B cell (primary cell): Measurements from ENCODE around the gene EXOC3L1. TPM values are rescaled to one million over a fixed set of nuclear protein-coding genes. Genes with fewer than 3 reads are reported as not detected.

ENCODE experiments used
- ATAC-seq: fragments of 200-7000 bp; cut with Tn5 transposase; one replicate; pipeline ENCODE4 v1.10.0; 2021; ENCODE audit warnings: low read depth, mild to moderate bottlenecking, moderate number of reproducible peaks, moderate library complexity
- CTCF ChIA-PET: fragments of 350-600 bp; sonication (Branson Sonifier 250); formaldehyde crosslinking; loops from one replicate; lab custom pipeline; 2021; ENCODE audit warnings: antibody characterized with exemption, inconsistent platforms; lab: Charles Lee
- POLR2A ChIA-PET: fragments of 350-600 bp; sonication (Branson Sonifier 250); formaldehyde crosslinking; loops from one replicate; lab custom pipeline; 2021; ENCODE audit warnings: antibody characterized with exemption; lab: Charles Lee
- DNase-seq: peaks from one replicate; pipeline ENCODE4 v3.0.0; 2013
- H2AFZ ChIP-seq: 2 replicates; pipeline ENCODE4 v1.6.1; 2012; ENCODE audit warnings: mild to moderate bottlenecking, low read depth, low read length; ENCODE audit not compliant: insufficient read depth, poor library complexity, severe bottlenecking
- H3K27ac ChIP-seq, 2 donors: 1 replicate in 1 of 2; 2 replicates in 1 of 2; pipeline ENCODE4 v1.5.1; 2012 to 2013; ENCODE audit warnings: low read length in 2 of 2, mild to moderate bottlenecking in 2 of 2, moderate library complexity in 1 of 2
- H3K27me3 ChIP-seq, 4 experiments: fragments of 200-600 bp in 1 of 4; sonication (generic) in 1 of 4; replicated peaks in 1 of 4; 1 replicate in 2 of 4; 2 replicates in 2 of 4; pipeline versions ENCODE4 v1.6.1 to v1.7.0; 2013 to 2016; ENCODE audit warnings: low read length in 3 of 4, mild to moderate bottlenecking in 2 of 4, mixed read lengths in 1 of 4, moderate library complexity in 1 of 4; ENCODE audit not compliant: insufficient read depth in 4 of 4, control insufficient read depth in 3 of 4; ENCODE audit errors: control extremely low read depth in 1 of 4
- H3K36me3 ChIP-seq, 2 experiments: replicated peaks in 1 of 2; 1 replicate in 1 of 2; 2 replicates in 1 of 2; pipeline versions ENCODE4 v1.6.1 to v1.7.1; 2013; ENCODE audit warnings: low read length in 1 of 2; ENCODE audit not compliant: insufficient read depth in 2 of 2, control insufficient read depth in 1 of 2; ENCODE audit errors: control extremely low read depth in 1 of 2, extremely low read depth in 1 of 2
- H3K4me1 ChIP-seq, 2 donors: fragments of 200-600 bp in 1 of 2; sonication (generic) in 1 of 2; 1 replicate in 1 of 2; 2 replicates in 1 of 2; pipeline versions ENCODE4 v1.5.1 to v1.6.1; 2013 to 2017; ENCODE audit warnings: low read length in 2 of 2; ENCODE audit not compliant: control insufficient read depth in 2 of 2, insufficient read depth in 2 of 2
- H3K4me2 ChIP-seq: replicated peaks from 2 replicates; pipeline ENCODE3; 2012; ENCODE audit warnings: mild to moderate bottlenecking, low read depth, low read length; ENCODE audit not compliant: poor library complexity, severe bottlenecking
- H3K4me3 ChIP-seq, 5 experiments: fragments of 200-600 bp in 1 of 5; sonication (generic) in 1 of 5; 1 replicate in 3 of 5; 2 replicates in 2 of 5; pipeline versions ENCODE4 v1.5.1 to v1.7.0; 2011 to 2016; ENCODE audit warnings: low read length in 4 of 5, mild to moderate bottlenecking in 4 of 5, low read depth in 2 of 5, control low read depth in 1 of 5, moderate library complexity in 1 of 5; ENCODE audit not compliant: insufficient read depth in 1 of 5; ENCODE audit errors: control extremely low read depth in 1 of 5, extremely low read depth in 1 of 5
- H3K79me2 ChIP-seq: fragments of 200-600 bp; sonication (generic); one replicate; pipeline ENCODE4 v1.6.0; 2016; ENCODE audit warnings: low read length; ENCODE audit not compliant: control insufficient read depth, insufficient read depth
- H3K9ac ChIP-seq: fragments of 200-600 bp; sonication (generic); 2 replicates; pipeline ENCODE4 v1.6.1; 2017; ENCODE audit warnings: mild to moderate bottlenecking, low read length, moderate library complexity
- H3K9me3 ChIP-seq, 3 donors: one replicate each; pipeline versions ENCODE4 v1.6.1 to v1.7.1; 2013; ENCODE audit warnings: low read length in 2 of 3; ENCODE audit not compliant: control insufficient read depth in 2 of 3, insufficient read depth in 1 of 3; ENCODE audit errors: control extremely low read depth in 1 of 3
- H4K20me1 ChIP-seq: 2 replicates; pipeline ENCODE4 v1.6.0; 2012; ENCODE audit warnings: mild to moderate bottlenecking, low read length; ENCODE audit not compliant: insufficient read depth, control insufficient read depth, poor library complexity, severe bottlenecking
- H3K27ac Mint-ChIP-seq: one replicate; pipeline ENCODE4 v1.8.0; 2021; ENCODE audit warnings: mixed read lengths
- H3K27me3 Mint-ChIP-seq: one replicate; pipeline ENCODE4 v1.8.0; 2021; ENCODE audit warnings: mixed read lengths
- H3K4me1 Mint-ChIP-seq: one replicate; pipeline ENCODE4 v1.8.0; 2021; ENCODE audit warnings: mixed read lengths
- H3K4me3 Mint-ChIP-seq: one replicate; pipeline ENCODE4 v1.8.0; 2021; ENCODE audit warnings: mixed read lengths
- H3K9me3 Mint-ChIP-seq: one replicate; pipeline ENCODE4 v1.8.0; 2022; ENCODE audit warnings: mixed read lengths; ENCODE audit not compliant: insufficient read depth
- EZH2 ChIP-seq: IDR thresholded peaks from 2 replicates; pipeline ENCODE4 v1.6.1; 2012; ENCODE audit warnings: borderline replicate concordance, low read depth, mild to moderate bottlenecking, moderate library complexity, low read length; ENCODE audit not compliant: insufficient read depth, poor library complexity, severe bottlenecking
- WGBS: methylation state at CpG from one replicate; pipeline ENCODE4 v1.1.5; 2013; ENCODE audit warnings: missing lambda C conversion rate; ENCODE audit not compliant: insufficient coverage; 5-methylcytosine and 5-hydroxymethylcytosine counted together
- intact Hi-C: fragments of 100-400 bp; cut with micrococcal nuclease; formaldehyde crosslinking; loops from one replicate; pipeline ENCODE4 v1.10.0; 2022
- polyA plus RNA-seq: library from polyadenylated mRNA; depleted of rRNA; stranded (reverse); fragments of >200 nt; gene quantifications from 2 replicates; pipeline ENCODE4 v1.2.3, GENCODE V29; 2012
- total RNA-seq, 2 donors: library from RNA; stranded (reverse); fragments of 120-200 nt in 1 of 2; gene quantifications; 1 replicate in 1 of 2; 2 replicates in 1 of 2; pipeline versions ENCODE4 v1.2.3 to v1.2.4, GENCODE V29; 2013 to 2022
- TF ChIP-seq, protein P1 (sequence below): fragments of 200-600 bp; IDR thresholded peaks from one replicate; pipeline ENCODE4 v1.8.0; 2022; ENCODE audit warnings: antibody characterized with exemption, mild to moderate bottlenecking

The EXOC3L1 gene
- total and polyA plus RNA-seq, 2 donors (not counting 1 experiment from before 2014, with no cell fraction given), result not detected

DNA sequence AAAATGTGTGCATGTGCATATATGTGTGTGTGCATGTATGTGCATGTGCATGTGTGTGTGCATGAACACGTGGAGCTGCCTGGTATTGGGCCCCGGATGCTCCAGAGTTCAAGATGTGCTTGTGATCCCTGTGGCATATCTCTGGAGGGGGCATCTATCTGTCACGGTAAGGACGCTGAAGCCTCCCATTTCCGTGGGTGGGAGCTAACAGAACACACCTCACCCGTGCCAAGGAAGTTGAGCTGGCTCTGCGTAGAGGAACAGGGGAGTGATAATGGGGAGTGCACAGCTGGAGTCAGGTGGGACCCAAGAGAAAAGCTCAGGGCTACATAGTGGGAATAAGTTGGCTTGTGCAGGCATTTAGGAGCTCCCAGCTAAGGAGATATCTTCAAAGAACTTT, 21.7 kb upstream of the EXOC3L1 start:
- no peak overlapping the region for H3K27ac Mint-ChIP-seq
- H3K4me3 Mint-ChIP-seq, result no peak overlapping the region
- CTCF ChIA-PET, result no interaction called here
- POLR2A ChIA-PET, result interaction anchor here (0.7 kb wide), 1 partner anchor 186 kb away, joined by 3 read pairs; no protein-coding TSS in a partner anchor
- TF ChIP-seq, protein P1, sequence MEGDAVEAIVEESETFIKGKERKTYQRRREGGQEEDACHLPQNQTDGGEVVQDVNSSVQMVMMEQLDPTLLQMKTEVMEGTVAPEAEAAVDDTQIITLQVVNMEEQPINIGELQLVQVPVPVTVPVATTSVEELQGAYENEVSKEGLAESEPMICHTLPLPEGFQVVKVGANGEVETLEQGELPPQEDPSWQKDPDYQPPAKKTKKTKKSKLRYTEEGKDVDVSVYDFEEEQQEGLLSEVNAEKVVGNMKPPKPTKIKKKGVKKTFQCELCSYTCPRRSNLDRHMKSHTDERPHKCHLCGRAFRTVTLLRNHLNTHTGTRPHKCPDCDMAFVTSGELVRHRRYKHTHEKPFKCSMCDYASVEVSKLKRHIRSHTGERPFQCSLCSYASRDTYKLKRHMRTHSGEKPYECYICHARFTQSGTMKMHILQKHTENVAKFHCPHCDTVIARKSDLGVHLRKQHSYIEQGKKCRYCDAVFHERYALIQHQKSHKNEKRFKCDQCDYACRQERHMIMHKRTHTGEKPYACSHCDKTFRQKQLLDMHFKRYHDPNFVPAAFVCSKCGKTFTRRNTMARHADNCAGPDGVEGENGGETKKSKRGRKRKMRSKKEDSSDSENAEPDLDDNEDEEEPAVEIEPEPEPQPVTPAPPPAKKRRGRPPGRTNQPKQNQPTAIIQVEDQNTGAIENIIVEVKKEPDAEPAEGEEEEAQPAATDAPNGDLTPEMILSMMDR, result no peak
- no peak for TF ChIP-seq EZH2
- Histone ChIP-seq H3K9me3 (no peaks in the 10 kb centered on the region), H3K4me1 (no peaks in the 10 kb centered on the region), H3K27me3 (no peaks in the 10 kb centered on the region), H3K9ac (no peak overlapping the region), H3K4me2 (no peak overlapping the region), H3K36me3 (no peaks in the 10 kb centered on the region), H4K20me1 (no peaks in the 10 kb centered on the region), H2AFZ (no peak overlapping the region), H3K27ac (no peak overlapping the region), H3K4me3 (no peak overlapping the region), H3K79me2 (no peaks in the 10 kb centered on the region)
- H3K4me1 Mint-ChIP-seq, result no peaks in the 10 kb centered on the region
- WGBS, result 98% methylated on average over 7 of the region's 7 CpGs
- intact Hi-C loops, result no loop called here
- no peaks in the 10 kb centered on the region for H3K27me3 Mint-ChIP-seq
- no peak for ATAC-seq
- H3K9me3 Mint-ChIP-seq, result no peaks in the 10 kb centered on the region
- no peak for DNase-seq

DNA sequence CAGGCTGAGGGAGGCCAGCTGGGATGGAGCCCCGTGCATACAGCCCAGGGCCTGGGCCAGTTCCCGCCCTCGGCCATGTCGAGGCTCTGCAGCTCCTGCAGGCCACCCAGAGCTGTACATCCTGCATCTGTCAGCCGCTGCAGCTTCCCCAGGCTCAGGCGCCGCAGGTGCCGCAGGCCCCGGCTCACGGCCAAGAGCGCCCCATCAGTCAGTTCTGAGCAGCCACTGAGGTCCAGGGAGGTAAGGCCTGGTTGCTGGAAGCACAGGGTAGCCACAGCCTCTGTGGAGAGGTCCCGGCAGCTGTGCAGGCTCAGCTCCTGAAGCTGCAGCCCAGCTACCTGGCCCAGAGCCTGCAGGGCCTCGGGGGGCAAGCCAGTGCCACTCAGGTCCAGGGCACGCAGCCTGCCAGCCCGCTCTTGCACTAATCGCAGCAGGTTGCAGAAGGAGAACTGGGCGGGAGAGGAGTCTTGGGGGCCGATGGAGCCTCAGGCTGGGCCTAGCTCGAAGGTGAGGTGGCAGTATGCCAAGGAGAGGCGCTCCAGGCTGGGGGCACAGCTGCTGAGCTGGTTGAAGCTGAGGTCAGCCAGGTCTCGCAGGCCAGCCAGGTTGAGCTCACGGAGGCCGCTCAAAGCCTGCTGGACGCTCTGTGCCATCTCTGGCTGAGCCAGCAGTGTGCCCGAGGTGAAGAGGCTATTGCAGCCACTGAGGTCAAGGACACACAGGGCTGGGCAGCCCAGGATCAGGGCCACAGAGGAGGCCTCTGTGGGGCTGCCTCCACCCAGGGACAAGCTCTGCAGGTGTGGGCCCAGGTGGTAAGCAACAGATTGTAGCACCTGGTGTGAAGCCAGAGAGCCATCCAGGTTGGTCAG, 20.4 kb upstream of the EXOC3L1 start:
- no peak overlapping the region for H3K4me3 Mint-ChIP-seq
- no peaks in the 10 kb centered on the region for H3K4me1 Mint-ChIP-seq
- ATAC-seq (no peak), DNase-seq (no peak)
- Histone ChIP-seq H3K36me3 (no peaks in the 10 kb centered on the region), H3K27ac (no peak overlapping the region), H3K79me2 (no peaks in the 10 kb centered on the region), H2AFZ (no peak overlapping the region), H3K9me3 (no peaks in the 10 kb centered on the region), H3K4me3 (no peak overlapping the region), H3K4me1 (no peaks in the 10 kb centered on the region), H3K9ac (no peak overlapping the region), H4K20me1 (no peaks in the 10 kb centered on the region), H3K4me2 (no peak overlapping the region), H3K27me3 (no peaks in the 10 kb centered on the region)
- whole genome bisulfite sequencing, result 93% methylated on average over 25 of the region's 25 CpGs
- no peaks in the 10 kb centered on the region for H3K27me3 Mint-ChIP-seq
- H3K27ac Mint-ChIP-seq, result no peak overlapping the region
- ChIA-PET POLR2A (no interaction called here), CTCF (interaction anchor here (1.1 kb wide), 1 partner anchor 12 kb away, joined by 3 read pairs; no protein-coding TSS in a partner anchor)
- intact Hi-C loops, result no loop called here
- TF ChIP-seq, protein P1, result no peak
- TF ChIP-seq EZH2, result no peak
- H3K9me3 Mint-ChIP-seq, result no peaks in the 10 kb centered on the region
